ENCODE measurements around the gene CEP83. TPM values are rescaled to one million over a fixed set of nuclear protein-coding genes. Genes with fewer than 3 reads are reported as not detected.
"Not testable (repeated sequence)": the region's sequence is repeated elsewhere in the genome, so short reads cannot be mapped to it uniquely, and the experiment has no call there.

Gene CEP83
- total RNA-seq, 1 donor from 2014 or later = 21.3 TPM

DNA sequence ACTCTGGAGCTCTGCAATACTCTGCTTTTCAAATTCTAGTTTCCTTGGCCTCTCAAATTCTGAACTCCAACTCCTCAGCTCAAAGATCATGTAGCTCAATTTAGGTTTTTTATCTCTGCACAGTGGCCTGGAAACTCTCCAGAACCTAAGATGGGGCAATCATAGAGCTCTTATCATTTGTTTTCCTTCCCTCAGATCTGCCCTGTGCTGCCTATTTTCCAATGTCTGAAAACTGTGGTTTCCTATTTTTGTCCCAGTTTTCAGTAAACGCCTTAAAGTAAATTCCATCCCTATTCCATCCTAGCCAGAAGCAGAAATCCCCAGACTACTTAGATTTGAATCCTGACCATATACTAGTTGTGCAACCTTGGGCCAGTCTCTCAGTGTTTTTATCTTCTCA, 73.2 kb downstream of the CEP83 start:
- intact Hi-C loops (cut with micrococcal nuclease) = no loop called here

DNA sequence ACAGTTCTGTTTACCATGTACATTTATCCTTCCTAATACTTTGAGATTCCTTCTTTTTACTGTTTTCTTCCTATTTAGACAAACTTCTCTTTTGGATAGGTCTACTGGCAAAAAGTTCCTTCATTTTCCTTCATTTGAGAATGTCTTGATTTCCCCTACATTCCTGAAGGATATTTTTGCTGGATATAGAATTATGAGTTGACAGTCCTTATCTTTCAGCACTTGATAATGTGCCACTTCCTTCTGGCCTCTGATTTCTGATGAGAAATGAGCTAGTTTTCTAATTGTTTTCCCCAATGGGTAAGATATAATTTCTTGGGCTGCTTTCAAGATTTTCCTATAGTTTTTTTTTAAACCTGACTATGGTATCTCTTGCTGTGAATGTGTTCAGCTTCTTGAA, 75.6 kb downstream of the CEP83 start:
- intact Hi-C loops (cut with micrococcal nuclease) = no loop called here

DNA sequence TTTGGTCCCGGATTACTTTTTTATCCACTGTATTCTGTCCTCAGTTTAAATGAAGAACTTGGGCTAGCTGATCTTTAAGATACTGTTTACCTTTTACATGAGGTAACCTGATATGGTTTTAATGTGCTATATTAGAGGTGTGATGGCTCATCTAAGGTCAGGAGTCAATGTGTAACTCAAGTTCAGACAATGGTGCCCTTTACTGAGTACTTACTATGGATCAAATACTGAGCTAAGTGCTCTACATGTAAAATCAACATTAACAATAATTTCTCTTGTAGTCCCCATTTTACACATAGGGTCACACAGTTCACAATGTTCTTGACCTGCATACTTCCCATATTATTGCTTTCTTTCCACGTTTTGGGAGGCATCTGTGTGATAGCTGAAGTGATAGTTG, 79.2 kb downstream of the CEP83 start:
- intact Hi-C loops (cut with micrococcal nuclease) = no loop called here

DNA sequence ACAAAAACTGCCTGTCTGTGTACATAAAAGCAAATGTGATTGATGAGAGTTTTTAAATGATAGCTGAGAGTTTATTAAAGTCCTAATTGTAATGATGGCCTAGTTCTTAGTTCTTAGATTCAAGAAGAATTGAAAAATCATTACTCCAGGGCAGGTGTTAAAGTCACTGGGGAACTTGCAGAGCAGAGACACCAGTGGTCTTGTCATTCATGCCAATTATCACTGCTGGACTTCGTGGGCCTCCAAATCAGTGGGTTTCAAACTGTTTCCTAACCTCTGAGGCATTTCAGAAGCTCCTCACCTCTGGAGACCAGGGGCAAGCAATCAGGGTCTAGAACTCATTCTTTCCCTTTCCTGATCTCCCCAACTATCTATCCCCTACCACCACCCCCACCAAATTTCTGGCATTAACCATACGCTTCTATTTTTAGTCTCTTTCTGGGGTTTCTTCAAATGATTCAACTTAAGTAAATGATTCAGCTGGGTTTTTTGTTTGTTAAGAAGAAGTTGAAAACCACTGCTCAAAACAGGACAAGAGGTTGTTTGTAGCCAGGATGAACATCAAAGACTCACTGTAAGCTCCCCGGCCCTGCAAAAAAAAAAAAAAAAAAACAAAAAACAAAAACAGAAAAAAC, 80.1 kb downstream of the CEP83 start:
- intact Hi-C loops (cut with micrococcal nuclease) = no loop called here

DNA sequence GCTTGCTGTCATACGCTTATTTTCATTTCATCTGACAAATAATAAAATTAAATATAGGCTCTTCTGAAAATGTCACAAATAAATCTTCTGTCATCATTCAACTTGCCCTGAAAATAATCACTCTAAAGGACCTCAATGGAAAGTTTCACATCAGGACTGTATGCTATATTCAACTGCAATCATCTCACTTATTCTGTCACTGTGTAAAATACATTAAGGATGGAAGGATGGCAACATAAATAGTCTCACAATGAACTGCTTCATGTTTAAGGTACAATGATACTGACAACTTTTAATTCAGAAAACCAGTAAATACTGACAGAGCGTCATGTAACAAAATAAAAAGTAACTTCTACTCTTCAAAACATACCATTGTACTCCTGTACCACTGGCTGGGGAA, 82.1 kb downstream of the CEP83 start:
- intact Hi-C loops (cut with micrococcal nuclease) = no loop called here

DNA sequence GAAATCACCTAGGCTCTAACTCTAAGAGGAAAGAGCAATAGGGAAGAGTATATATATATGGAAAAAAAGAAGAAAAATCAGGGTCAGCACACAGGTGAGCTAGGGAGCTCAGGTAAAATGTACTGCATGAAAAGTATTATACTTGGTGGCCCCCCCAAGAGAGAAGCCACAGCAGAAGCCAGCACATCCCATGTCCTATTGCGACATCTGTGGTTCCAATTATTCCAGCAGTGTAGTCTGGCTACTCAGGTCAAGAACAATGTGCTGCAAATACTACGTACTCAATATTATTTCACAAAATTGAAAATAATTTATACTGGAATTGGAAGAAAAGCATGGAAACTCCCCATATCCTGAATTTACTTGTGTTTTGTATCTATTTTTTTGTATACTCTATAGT, 85.5 kb downstream of the CEP83 start:
- intact Hi-C loops (cut with micrococcal nuclease) = loop anchor here (5.0 kb wide), 1 partner anchor 83 kb away; the partner anchor contains the start of gene CEP83

DNA sequence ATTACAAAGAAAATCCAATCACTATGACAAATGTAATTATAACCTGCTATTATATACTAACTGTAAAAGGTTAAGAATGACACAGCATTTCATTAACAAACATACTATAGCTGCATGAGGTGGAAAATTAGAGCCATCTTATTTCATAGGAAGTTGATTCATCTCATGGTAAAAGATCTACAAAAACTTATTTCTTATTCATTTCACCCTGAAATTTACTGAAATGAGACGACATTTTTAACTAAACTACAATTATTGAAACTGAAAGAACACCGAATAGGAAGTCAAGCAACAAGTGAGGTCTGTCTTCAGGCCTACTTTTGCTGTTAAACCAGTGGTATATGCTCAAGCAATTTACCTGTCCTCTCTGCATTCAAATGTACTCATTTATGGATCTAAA, 87.2 kb downstream of the CEP83 start:
- intact Hi-C loops (cut with micrococcal nuclease) = loop anchor here (1.0 to 5.0 kb wide), 2 partner anchors 85 to 164 kb away; partner anchors contain the start of gene CEP83

DNA sequence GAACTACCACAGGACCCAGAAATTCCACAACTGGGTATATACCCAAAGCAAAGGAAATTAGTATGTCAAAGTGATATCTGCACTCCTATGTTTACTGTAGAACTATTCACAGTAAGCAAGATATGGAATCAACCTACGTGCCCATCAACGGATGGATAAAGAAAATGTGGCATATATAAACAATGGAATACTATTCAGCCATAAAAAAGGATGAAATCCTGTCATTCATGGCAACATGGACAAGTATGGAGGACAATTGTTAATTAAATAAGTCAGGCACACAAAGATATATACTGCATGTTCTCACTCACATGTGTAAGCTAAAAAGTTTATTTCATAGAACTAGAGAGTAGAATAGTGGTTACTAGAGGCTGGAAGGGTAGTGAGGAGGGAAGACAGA, 97.0 kb downstream of the CEP83 start:
- intact Hi-C loops (cut with micrococcal nuclease) = no loop called here

DNA sequence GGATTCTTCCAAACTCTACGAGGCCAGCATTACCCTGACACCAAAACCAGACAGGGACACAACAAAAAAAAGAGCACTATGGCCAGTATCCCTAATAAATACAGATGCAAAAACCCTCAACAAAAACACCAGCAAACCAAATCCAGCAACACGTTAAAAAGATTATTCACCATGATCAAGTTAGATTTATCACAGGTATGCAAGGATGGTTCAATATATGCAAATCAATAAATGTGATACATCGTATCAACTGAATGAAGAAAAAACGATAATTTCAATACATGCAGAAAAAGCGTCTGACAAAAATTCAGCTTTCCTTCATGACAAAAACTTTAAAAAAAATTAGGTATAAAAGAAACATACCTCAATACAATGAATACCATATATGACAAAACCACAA, 99.9 kb downstream of the CEP83 start:
- intact Hi-C loops (cut with micrococcal nuclease) = no loop called here

DNA sequence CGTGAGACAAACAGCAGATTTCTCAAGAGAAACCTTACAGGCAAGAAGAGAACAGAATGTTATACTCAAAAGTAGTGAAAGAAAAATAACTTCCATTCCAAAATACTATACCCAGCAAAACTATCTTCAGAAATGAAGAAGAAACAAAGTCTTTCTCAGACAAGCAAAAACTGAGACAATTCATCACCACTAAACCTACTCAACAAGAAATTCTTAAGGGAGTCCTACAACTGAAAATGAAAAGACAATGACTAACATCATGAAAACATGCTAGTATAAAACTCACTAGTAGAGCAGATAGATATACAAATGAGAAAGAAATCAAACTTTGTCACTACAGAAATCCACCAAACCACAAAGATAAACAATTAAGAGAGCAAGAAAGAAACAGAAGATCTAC, 106.5 kb downstream of the CEP83 start:
- intact Hi-C loops (cut with micrococcal nuclease) = no loop called here

DNA sequence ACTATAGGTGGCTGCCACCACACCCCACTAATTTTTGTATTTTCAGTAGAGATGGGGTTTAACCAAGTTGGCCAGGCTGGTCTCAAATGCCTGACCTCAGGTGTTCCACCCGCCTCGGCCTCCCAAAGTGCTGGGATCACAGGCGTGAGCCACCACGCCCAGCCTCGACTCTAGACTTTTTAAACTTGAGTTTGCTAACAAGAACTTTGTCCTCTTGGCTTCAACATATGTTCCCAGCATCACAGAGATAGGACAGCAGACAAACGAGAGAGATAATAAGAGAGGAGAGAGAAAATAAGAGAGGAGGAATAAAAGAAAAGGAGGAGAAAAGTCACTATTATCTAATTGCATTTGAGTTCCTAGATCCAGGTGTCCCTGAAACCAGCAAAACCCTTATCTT, 119.1 kb downstream of the CEP83 start:
- intact Hi-C loops (cut with micrococcal nuclease) = no loop called here

DNA sequence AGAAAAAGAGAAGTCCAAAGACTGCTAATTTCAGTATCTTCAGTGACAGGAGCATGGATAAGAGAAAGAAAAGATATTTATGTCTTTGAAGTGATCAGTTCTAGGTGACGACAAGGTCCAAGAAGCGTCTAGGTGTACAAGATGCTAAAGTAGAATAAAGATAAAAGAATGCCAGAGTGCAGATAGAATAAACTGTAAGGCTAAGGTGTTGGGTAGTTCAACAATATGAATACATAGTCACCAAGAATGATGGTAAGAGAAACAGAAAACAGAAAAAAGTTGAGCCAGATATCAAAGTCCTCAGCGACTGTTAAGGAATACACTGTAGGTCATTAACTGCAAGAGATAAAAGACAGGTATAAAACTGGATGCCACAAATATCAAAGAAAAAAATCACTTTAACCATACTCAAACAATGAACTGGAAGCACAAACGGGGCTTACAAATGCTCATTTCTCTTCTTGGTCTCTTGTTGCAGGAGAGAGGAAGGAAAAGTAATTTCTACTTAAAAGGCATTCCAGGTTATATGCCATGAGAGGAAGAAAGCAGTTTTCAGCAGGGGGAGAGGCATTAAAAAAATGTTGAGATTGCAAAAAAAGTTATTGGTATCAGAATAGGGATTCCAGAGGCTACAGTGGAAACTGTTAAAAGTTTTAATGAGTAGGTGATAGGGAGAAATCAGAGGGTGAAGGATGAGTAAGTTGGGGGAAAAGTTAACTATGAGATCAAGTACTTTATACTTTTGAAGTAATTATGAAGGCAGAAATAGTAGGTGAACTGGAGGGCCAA, 121.5 kb downstream of the CEP83 start:
- intact Hi-C loops (cut with micrococcal nuclease) = no loop called here

DNA sequence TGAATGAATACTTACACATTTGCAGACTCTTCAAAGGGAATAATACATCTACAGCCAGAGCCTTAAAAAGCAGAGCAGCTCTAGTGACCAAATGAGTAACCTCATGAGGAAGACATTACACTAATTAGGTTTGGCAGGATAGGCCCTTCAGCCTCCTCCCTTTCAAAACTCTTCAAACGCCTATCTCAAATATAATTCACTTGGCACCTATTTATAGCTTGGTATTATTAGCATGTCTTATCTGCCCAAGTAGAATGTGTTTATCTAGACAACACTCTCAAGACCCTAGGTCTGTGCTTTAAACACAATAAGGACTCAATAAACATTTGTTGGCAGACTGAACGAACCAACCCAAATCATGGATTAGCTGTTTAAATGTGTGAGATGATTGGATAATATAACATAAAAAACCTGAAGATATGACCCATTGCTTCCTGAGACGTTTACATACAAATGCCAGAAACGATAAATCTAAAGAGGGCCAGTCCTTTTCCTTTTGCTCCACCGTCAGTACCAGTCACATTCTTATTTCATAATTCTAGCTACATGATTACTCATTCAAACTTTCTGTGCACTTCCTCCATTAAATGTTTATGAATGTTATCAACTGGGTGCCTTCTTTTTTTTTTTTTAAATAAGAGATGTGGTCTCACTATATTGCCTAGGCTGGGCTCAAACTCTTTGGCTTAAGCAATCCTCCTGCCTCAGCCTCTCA, 123.3 kb downstream of the CEP83 start:
- intact Hi-C loops (cut with micrococcal nuclease) = no loop called here

DNA sequence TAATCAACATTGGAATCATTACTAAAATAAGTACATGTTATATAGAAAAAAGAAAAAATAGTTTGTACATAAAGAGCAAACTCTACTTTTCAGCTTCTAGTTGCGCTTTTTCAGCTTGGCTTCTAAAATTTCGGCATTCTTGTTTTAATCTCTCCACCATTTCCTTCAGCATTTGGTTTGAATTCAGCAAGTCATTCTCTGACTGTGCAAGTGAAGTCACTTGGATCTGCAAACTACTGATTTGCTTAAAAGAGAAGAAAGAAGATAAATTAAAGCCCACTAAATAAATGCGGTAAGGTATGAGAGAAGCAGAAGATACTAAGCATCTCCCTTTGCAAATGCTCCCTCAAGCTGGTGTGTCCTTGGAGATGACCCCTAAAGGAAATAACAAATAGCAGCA, 126.3 kb downstream of the CEP83 start:
- intact Hi-C loops (cut with micrococcal nuclease) = no loop called here

DNA sequence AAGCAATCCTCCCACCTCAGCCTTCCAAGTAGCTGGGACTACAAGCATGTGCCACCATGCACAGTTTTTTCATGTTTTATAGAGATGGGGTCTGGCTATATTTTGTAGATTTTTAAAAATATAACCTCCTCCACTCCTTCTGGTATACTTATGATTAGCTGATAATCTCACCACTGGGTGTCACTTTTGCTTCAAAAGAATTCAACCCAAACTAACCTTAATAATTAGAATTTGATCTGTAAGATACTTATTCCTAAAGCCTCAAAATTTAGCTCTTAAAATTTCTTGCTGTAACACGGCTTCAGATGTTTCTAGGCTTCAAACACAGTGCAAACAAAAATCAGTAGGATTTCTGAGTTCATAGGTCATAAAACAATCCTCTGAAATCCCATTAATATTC, 130.3 kb downstream of the CEP83 start:
- intact Hi-C loops (cut with micrococcal nuclease) = no loop called here

DNA sequence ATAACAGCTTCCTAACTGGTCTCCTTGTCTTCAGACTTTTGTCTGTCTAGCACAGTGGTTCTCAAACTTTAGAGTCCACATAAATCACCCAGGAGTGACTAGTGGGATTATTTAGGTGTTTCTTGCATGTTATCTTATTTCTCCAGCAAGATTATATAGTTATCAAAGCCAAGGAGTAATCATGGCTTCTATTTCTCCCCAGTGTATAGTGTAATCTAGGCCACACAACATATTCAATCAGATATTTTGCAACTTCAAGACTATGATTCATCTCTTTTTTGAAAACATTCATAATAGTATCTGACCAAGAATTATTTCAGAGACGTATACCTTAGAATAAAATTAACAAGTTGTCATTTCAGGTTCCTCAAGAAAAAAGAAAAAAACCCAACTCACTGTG, 131.9 kb downstream of the CEP83 start:
- intact Hi-C loops (cut with micrococcal nuclease) = no loop called here

DNA sequence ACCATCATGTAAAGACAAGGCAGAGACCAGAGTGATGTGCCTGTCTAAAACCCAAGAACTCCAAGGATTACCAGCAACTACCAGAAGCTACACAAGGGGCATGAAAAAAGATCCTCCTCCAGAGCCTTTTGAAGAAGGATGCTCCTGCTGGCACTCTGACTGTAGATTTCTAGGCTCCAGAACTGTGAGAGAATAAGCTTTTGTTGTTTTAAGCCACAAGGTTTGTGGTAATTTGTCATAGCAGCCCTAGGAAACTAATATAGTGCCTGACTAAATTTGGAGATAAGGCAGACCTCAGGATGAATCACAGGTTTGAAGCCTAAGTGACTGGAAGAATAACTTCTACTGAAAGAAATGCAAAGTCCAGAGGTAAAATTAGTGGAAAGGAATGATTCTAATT, 132.9 kb downstream of the CEP83 start:
- intact Hi-C loops (cut with micrococcal nuclease) = no loop called here

DNA sequence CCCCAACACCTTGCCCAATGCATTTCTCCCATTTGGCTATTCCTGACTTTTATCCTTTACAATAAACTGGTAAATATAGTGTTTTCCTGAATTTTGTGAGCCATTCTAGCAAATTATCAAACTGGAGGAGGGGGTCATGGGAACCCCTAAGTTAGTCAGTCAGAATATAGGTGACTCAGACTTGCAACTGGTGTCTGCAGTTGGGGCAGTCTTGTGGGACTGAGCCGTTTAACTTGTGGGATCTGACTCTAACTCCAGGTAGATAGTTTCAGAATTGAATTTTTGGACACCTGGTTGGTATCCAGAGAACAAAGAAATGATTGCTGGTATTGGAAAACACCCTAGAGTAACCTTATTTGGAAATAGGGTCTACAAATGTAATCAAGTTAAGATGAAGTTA, 133.4 kb downstream of the CEP83 start:
- intact Hi-C loops (cut with micrococcal nuclease) = no loop called here

DNA sequence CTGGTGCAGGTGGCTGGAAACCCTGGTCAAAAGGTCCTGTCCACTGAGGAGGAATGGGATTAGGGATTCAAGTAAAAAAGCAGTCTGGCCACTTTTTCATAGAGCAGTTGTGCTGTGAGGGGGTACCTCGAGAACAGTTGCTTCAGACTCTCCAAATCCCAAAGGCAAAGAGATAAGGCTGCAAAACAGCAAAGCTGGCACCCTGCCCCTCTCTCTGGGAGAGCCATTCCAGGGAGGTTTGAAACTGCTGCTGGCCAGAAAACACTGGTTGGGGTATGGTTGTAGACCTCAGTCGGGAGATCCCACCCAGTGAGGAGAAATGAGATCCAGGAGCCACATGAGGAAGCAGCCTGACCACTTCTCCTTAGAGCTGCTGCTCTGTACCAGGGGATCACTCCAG, 137.3 kb downstream of the CEP83 start:
- intact Hi-C loops (cut with micrococcal nuclease) = no loop called here

DNA sequence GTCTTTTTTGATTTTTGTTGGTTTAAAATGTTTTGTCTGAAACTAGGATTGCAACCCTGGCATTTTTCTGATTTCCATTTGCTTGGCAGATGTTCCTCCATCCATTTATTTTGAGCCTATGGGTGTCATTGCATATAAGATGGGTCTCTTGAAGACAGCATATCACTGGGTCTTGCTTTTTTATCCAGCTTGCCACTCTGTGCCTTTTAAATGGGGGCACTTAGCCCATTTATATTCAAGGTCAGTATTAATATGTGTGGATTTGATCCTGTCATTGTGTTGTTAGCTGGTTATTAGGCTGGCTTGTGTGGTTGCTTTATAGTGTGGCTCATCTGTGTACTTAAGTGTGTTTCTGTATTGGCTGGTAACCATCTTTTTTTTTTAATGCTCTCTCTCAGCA, 139.6 kb downstream of the CEP83 start:
- intact Hi-C loops (cut with micrococcal nuclease) = no loop called here

DNA sequence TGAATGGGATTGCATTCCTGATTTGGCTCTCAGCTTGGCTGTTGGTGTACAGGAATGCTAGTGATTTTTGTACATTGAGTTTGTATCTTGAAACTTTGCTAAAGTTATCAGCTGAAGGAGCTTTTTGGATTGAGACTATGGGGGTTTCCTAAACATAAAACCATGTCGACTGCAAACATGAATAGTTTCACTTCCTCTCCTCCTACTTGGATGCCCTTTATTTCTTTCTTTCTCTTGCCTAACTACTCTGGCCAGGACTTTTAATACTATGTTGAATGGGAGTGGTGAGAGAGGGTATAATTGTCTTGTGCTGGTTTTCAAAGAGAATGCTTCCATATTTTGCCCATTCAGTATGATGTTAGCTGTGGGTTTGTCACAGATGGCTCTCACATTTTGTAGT, 141.5 kb downstream of the CEP83 start:
- intact Hi-C loops (cut with micrococcal nuclease) = no loop called here

DNA sequence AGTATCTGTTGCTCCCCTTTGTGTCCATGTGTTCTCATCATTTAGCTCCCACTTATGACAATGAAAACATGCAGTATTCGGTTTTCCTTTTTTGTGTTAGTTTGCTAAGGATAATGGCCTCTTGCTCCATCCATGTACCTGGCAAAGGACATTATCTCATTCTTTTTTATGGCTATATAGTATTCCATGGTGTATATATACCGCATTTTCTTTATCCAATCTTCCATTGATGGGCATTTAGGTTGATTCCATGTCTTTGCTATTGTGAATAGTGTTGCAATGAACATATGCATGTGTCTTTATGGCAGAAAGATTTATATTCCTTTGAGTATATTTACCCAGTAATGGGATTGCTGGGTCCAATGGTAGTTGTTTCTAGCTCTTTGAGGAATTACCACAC, 143.1 kb downstream of the CEP83 start:
- intact Hi-C loops (cut with micrococcal nuclease) = not testable (repeated sequence)

Data from T-helper 2 cell treated with Interferon-gamma antibody and Interleukin-4, amounts not matched to agents 100 ng/mL and 5 ng/mL, for 36 hours (primary cell).